NCI-H2107 treated with DMSO at 0.1 percent for 48 hours (cell line): ENCODE results near the gene CKAP5.

Experiments used
- DNase-seq: peaks from one replicate; lab custom pipeline; 2025; ENCODE audit not compliant: unreplicated experiment; lab: John Stamatoyannopoulos, UW

CKAP5 gene

GRCh38 chr11:46845740-46846509 is at the start of gene CKAP5:
TSS of gene CKAP5 (minus strand) at chr11:46846280. CDS start at chr11:46821231, 25,049 bp downstream.
- peak; percentile 80 for DNase-seq

- DNase-seq = no peak
Measured at GRCh38 chr11:46895821-46896220, 49.7 kb upstream of the CKAP5 start.

GRCh38 chr11:46894961-46895360 is 48.9 kb upstream of the CKAP5 start:
- no peak for DNase-seq

- peak; percentile 18 for DNase-seq
Measured at GRCh38 chr11:46894506-46894905, 48.4 kb upstream of the CKAP5 start.

- no peak for DNase-seq
Measured at GRCh38 chr11:46892838-46893237, 46.8 kb upstream of the CKAP5 start.

DNA sequence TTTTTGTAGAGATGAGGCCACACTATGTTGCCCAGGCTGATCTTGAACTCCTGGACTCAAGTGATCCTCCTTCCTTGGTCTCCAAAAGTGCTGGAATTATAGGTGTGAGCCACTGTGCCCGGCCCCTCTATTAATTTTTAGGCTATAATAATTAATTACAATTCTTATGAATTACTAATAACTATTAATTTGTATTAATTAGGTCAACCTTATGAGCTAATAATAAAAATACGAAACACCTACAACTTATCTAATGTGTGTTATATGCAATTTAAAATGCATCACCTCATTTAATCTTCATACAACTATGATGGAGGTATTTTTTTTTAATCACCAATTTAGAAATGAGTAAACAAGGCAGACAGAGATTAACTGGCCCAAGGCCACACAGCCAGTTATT is 46.0 kb upstream of the CKAP5 start:
- DNase-seq = no peak

- DNase-seq = no peak
Measured at GRCh38 chr11:46890665-46891064, 44.6 kb upstream of the CKAP5 start.

GRCh38 chr11:46889689-46890475 is 43.8 kb upstream of the CKAP5 start:
- DNase-seq = peak; percentile 90

DNA sequence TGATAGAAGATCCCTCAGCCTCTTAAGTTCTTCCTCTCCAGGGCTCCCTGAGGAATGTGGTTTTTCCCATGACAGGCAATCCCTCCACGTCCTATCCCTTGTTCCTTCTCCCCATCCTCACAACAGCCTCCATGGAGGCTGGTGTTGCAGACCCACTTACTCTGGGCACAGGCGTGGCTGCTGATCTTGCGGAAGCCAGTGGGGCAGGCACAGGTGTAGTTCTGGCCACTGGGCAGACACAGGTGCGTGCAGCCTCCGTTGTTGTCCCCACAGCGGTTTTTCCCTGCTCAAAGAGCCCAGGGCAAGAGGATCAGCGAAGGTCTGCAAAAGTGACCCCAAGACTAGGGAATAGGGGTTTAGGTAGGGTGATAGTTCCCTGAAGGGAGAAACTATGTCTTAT is 43.2 kb upstream of the CKAP5 start:
- DNase-seq = no peak

DNA sequence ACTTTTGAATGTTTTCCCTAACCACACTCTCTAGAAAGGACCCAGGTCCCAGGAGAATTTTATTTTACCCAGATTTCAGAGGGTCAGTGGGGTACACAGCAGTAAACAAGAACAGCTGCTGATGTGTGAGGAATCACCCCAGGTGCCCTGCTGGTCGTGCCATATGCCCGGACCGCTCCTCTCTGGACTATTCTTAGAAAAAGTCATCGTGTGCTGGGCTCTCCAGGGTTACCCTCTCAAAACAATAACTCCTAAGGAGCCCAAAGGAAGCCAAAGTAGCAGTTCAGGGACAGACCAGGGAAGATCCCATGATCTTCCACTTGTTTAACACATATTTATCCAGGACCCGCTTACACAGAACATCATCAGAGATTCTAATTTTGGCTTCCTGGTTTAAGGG is 42.6 kb upstream of the CKAP5 start:
- DNase-seq = no peak

GRCh38 chr11:46886211-46886610 is 40.1 kb upstream of the CKAP5 start:
- no peak for DNase-seq

GRCh38 chr11:46879056-46879585 is 33.0 kb upstream of the CKAP5 start:
- no peak for DNase-seq

GRCh38 chr11:46877580-46877979 is 31.5 kb upstream of the CKAP5 start:
- no peak for DNase-seq

GRCh38 chr11:46876471-46876870 is 30.4 kb upstream of the CKAP5 start:
- DNase-seq = no peak

GRCh38 chr11:46874586-46874985 is 28.5 kb upstream of the CKAP5 start:
- no peak for DNase-seq

DNA sequence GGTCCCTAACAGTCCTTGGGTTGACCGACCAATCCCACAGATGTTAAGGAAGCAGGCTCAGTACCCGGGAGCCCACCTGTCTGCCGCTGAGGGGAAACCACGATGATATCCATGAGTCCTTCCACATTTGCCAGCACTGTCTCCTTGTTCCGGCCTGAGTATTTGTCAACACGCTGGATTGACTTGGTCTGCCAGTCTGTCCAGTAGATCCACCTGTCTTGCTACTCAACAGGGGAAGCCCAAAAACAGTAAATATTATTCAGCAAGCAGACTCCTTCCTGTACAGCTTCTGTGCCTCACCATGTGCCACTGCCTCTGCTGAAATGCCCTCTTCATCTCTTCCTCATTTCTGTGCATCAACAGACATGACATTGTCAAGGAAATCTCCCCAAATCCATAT is 22.8 kb upstream of the CKAP5 start:
- DNase-seq = no peak

DNA sequence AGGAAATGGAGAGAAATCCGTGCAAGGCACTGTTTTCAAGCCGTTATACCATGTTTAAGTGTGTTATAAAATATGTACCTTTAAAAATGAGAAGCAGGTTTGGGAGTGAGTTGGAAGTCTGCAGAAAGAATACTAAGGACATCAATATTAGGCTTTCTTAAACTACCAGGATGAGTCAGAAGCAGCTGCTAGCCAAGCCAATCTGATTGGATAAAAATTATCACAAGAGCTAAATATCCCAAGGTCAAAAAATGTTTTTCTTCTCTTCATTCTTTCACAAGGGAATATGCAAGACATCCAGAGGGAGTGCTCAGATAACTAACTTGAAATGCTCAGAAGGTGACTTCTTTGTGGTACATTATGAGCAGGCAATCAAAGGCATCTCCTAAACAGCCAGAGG is 19.3 kb upstream of the CKAP5 start:
- no peak for DNase-seq

DNA sequence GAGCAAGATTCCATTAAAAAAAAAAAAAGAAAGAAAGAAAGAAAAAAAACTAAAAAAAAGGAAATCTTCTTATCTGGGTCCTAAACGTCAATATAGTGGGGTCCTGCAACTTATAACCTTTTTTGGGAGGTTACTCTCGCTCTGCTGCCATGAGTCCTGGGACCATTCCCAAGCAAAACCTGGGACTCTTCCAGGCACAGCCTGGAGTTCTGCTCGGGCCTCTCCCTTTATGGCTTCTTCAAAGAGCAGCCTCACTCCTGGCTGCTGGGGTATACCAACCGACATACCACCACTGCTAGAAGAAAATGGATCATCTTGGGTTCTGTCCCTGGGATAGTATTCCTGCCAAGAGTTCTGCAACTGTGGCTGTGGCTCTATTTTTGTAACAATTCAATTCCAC is 14.1 kb upstream of the CKAP5 start:
- no peak for DNase-seq

DNA sequence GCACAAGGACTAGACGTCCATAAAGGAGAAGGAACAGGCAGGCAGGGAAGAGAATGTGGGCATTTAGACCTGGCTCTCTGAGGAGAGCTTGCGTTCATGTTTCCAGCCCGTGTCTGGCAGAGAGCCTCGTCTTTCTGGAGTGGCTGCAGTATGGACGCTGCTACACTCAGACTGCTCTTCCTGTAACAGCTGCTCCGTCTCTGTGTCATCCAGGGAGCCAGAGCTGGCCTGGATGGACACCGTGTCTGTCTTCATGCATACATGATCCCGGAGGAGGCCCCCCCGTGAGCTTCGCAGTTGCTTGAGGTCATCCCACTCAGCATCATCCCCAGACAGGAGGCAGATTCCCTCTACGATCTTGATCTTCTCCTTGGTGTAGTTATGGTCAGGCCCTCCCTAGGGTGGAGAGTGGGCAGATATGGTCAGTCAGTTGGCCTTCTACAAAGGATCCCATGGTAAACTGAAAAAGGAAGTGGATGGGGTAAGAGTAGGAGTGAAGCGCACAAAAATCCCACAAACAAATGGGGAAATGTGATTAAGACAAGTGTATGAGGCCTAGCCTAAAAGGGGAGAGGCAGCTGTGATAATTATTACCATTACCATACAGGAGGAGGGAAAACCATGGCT is 13.0 kb upstream of the CKAP5 start:
- DNase-seq = no peak

DNA sequence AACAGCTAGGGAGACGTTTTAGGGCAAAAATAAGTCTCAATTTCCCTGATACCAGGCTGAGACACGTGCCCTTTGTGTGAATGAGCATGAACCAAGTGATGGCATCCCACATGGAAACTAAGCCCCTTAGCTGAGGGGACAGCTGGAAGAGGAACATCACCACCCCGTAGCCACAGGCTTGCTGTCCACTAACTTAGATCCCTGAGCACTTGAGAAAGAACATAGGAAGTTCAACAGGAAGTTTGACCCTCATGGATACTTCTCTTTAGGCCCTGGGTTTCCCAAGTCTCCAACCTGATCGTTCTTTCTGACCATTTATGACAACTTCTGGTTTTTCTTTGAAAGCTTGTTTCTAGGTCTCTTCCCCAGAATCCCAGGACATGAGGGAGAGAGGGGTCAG is 11.6 kb upstream of the CKAP5 start:
- DNase-seq = no peak

GRCh38 chr11:46856605-46857343 is 10.7 kb upstream of the CKAP5 start:
- no peak for DNase-seq
